Heart right ventricle (tissue), 16 donors: Measurements from ENCODE around the gene NOXO1. TPM values are rescaled to one million over a fixed set of nuclear protein-coding genes. Genes with fewer than 3 reads are reported as not detected.
"Not testable (repeated sequence)": the region's sequence is repeated elsewhere in the genome, so short reads cannot be mapped to it uniquely, and the experiment has no call there.

Source experiments
- ATAC-seq, 8 donors: fragments of 200-7000 bp; cut with Tn5 transposase; one replicate each; pipeline ENCODE4 v1.9.1; 2020; ENCODE audit warnings: mild to moderate bottlenecking in 8 of 8, moderate library complexity in 8 of 8, moderate number of reproducible peaks in 1 of 8
- DNase-seq, 2 donors: peaks; one replicate each; pipeline ENCODE4 v3.0.0-alpha.2; 2020
- H3K27ac ChIP-seq, 10 donors: fragments of 200-600 bp; sonication (generic) in 2 of 10; one replicate each; pipeline versions ENCODE4 v1.5.0 to v1.8.0; 2020 to 2022; ENCODE audit warnings: mild to moderate bottlenecking in 3 of 10
- H3K27me3 ChIP-seq, 7 donors: fragments of 200-600 bp; one replicate each; pipeline ENCODE4 v1.8.0; 2021 to 2022; ENCODE audit warnings: mild to moderate bottlenecking in 2 of 7
- H3K36me3 ChIP-seq, 9 donors: fragments of 200-600 bp; sonication (generic) in 1 of 9; one replicate each; pipeline versions ENCODE4 v1.5.0 to v1.8.0; 2020 to 2022; ENCODE audit warnings: mild to moderate bottlenecking in 2 of 9
- H3K4me1 ChIP-seq, 9 donors: fragments of 200-600 bp; sonication (generic) in 1 of 9; one replicate each; pipeline versions ENCODE4 v1.5.0 to v1.8.0; 2020 to 2022; ENCODE audit warnings: mild to moderate bottlenecking in 4 of 9
- H3K4me3 ChIP-seq, 10 donors: fragments of 200-600 bp; sonication (generic) in 2 of 10; one replicate each; pipeline versions ENCODE4 v1.5.0 to v1.8.0; 2020 to 2022; ENCODE audit warnings: mild to moderate bottlenecking in 7 of 10, moderate library complexity in 2 of 10
- H3K9me3 ChIP-seq, 11 donors: fragments of 200-600 bp in 10 of 11; sonication (generic) in 2 of 11; one replicate each; pipeline versions ENCODE4 v1.5.0 to v1.8.0; 2013 to 2022; ENCODE audit warnings: mild to moderate bottlenecking in 2 of 11, control low read depth in 1 of 11, moderate library complexity in 1 of 11
- CTCF ChIP-seq, 9 donors: fragments of 200-600 bp; sonication (generic) in 2 of 9; IDR thresholded peaks; one replicate each; pipeline versions ENCODE4 v1.5.0 to v1.8.0; 2021 to 2022; ENCODE audit warnings: antibody characterized with exemption in 9 of 9, mild to moderate bottlenecking in 5 of 9, moderate library complexity in 1 of 9
- WGBS, 2 donors: extraction: QIAGEN DNeasy Blood & Tissue Kit; methylation state at CpG; one replicate each; pipeline ENCODE4 v1.1.7; 2013; ENCODE audit warnings: inconsistent platforms in 1 of 2; 5-methylcytosine and 5-hydroxymethylcytosine counted together
- intact Hi-C, 10 donors: fragments of 100-400 bp; cut with DNase I; formaldehyde crosslinking; loops; one replicate each; pipeline versions ENCODE4 v1.11.1 to v1.14.2; 2022
- polyA plus RNA-seq, 2 donors: library from polyadenylated mRNA; stranded (reverse); fragments of 200-250 nt; gene quantifications; one replicate each; pipeline ENCODE4 v1.2.3, GENCODE V29; 2013
- total RNA-seq, 10 donors: library from RNA; stranded (reverse); fragmentation: NEBNext Ultra II Directional in 3 of 10; extraction: Animal tissue kit (Norgen Biotek cat#: 25700) in 3 of 10; gene quantifications; one replicate each; pipeline versions ENCODE4 v1.2.1 to v1.2.4, GENCODE V29; 2021 to 2023
- donor health status: Arrhythmogenic right ventricular cardiomyopathy.
- donor health status: ischemic (EF 13 %, LVEDD 7.1; RV severe dilation, severe dysfunction).
- donor health status: healthy with polysubstance abuse.
- donor health status: DM: no; HTN: yes; CAD: no.
- donor health status: DM: no; HTN: no; CAD: no.
- donor health status: ischemic (EF 25% LVEDD 6.9; RV normal size, moderate dysfunction).
- donor health status: ischemic (EF 25% LVEDD 5.7; RV mildly dilated, moderate dysfunction).
- donor health status: healthy.
- donor health status: DM: yes; HTN: yes; CAD: no.
- donor health status: Ischemic cardiomyopathy.
- donor health status: ischemic (EF 35%, LVEDD 5.7; RV mildly dilated, moderate dysfunction).
- donor health status: nonischemic (EF 11% LVEDD 7.7; RV severe dilation, severe dysfunction).
- donor health status: DM: yes; HTN: yes; CAD: no.
- donor health status: PGD.
- donor health status: ischemic (EF 29% LVEDD 5.4; RV normal size, mild dysfunction).
- donor health status: nonischemic (EF 23%, LVEDD 6.1; RV moderate dilation, normal function).

The NOXO1 gene
- total and polyA plus RNA-seq, 12 donors = 0.09 to 0.29 TPM; not detected in 10

GRCh38 chr16:1964506-1965395 lies 16.5 kb downstream of the NOXO1 start, which contains the start of gene RPS2:
TSS of gene RPS2 (minus strand) at chr16:1964826. CDS start at chr16:1964625, 201 bp downstream.
- WGBS, 2 donors = 0 to 1% methylated on average over 88 to 97 of the region's 97 CpGs
- intact Hi-C loops = no loop called here
- ATAC-seq (peak; percentile 94 to 99 (median 98)), DNase-seq (peak; percentile 98)
- peaks cover 10 to 51% (median 40%) of the 10 kb centered on the region in 9 donors for H3K4me1 ChIP-seq
- no peaks in the 10 kb centered on the region for H3K9me3 ChIP-seq
- H3K36me3 ChIP-seq = peaks cover 0 to 36% (median 30%) of the 10 kb centered on the region in 9 donors
- H3K4me3 ChIP-seq = peak within 1 kb of the TSS; percentile 55 to 100 (median 92)
- H3K27me3 ChIP-seq = no peaks in the 10 kb centered on the region
- TF ChIP-seq CTCF (IDR thresholded peaks at IDR 0.05) = peak in 4 of 9 donors; percentile 5 to 34 (median 9)
- peak within 1 kb of the TSS; percentile 80 to 100 (median 96) for H3K27ac ChIP-seq

- Histone ChIP-seq H3K9me3 (no peaks in the 10 kb centered on the region), H3K4me1 (peaks cover 10 to 54% (median 41%) of the 10 kb centered on the region in 9 donors), H3K36me3 (peaks cover 0 to 36% (median 30%) of the 10 kb centered on the region in 9 donors), H3K27me3 (no peaks in the 10 kb centered on the region), H3K27ac (peak overlapping the region; percentile 80 to 100 (median 96)), H3K4me3 (peak overlapping the region; percentile 55 to 100 (median 92))
- WGBS, 2 donors = 8 to 13% methylated on average over 44 of the region's 44 CpGs
- intact Hi-C loops = no loop called here
- DNase-seq (peak in 1 of 2 donors; percentile 60), ATAC-seq (peak; percentile 0 to 36 (median 18))
- TF ChIP-seq CTCF (IDR thresholded peaks at IDR 0.05) = peak in 5 of 9 donors; percentile 11 to 55 (median 42)
Measured at GRCh38 chr16:1963806-1964505, 17.3 kb downstream of the NOXO1 start.

GRCh38 chr16:1962161-1963153 lies 18.8 kb downstream of the NOXO1 start:
- intact Hi-C loops, H3K27me3 ChIP-seq, ATAC-seq, H3K9me3 ChIP-seq, DNase-seq: not testable (repeated sequence)
- H3K36me3 ChIP-seq = peaks cover 0 to 36% (median 30%) of the 10 kb centered on the region in 9 donors
- H3K27ac ChIP-seq = peak overlapping the region in 1 of 10 donors; percentile 99
- H3K4me3 ChIP-seq = peak overlapping the region in 1 of 10 donors; percentile 90
- WGBS, 2 donors = 85 to 88% methylated on average over 35 to 37 of the region's 37 CpGs
- peaks cover 10 to 58% (median 44%) of the 10 kb centered on the region in 9 donors for H3K4me1 ChIP-seq

GRCh38 chr16:1961651-1962067 lies 19.6 kb downstream of the NOXO1 start:
- Histone ChIP-seq H3K4me3 (no peak overlapping the region), H3K27ac (no peak overlapping the region), H3K9me3 (no peaks in the 10 kb centered on the region), H3K36me3 (peaks cover 0 to 36% (median 30%) of the 10 kb centered on the region in 9 donors), H3K27me3 (no peaks in the 10 kb centered on the region), H3K4me1 (peaks cover 10 to 58% (median 44%) of the 10 kb centered on the region in 9 donors)
- WGBS, 2 donors = 64 to 67% methylated on average over 6 of the region's 6 CpGs
- intact Hi-C loops = no loop called here
- no peak for TF ChIP-seq CTCF (IDR thresholded peaks at IDR 0.05)
- ATAC-seq (no peak), DNase-seq (no peak)
